ENCODE data around the gene KTN1.

DNA sequence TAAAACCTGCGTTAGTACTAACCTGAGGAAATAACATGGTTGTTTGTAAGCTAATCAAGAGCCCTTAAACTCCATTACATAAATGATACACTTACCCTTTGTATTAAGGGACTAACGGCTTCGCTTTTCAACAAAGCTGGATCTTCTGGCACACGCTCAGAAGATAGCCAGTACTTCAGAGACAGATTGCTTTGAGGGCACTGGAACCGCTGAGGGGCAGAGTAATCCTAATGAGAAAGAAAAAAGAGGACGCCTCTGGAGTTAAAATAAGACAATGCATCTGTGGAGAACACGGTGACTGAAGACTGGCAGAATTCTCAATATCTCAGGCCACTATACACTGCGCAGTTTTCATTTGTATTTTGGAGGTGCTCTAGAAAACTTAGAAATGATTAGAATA is 1.5 kb upstream of the KTN1 start:
- TF ChIP-seq, protein P1, sequence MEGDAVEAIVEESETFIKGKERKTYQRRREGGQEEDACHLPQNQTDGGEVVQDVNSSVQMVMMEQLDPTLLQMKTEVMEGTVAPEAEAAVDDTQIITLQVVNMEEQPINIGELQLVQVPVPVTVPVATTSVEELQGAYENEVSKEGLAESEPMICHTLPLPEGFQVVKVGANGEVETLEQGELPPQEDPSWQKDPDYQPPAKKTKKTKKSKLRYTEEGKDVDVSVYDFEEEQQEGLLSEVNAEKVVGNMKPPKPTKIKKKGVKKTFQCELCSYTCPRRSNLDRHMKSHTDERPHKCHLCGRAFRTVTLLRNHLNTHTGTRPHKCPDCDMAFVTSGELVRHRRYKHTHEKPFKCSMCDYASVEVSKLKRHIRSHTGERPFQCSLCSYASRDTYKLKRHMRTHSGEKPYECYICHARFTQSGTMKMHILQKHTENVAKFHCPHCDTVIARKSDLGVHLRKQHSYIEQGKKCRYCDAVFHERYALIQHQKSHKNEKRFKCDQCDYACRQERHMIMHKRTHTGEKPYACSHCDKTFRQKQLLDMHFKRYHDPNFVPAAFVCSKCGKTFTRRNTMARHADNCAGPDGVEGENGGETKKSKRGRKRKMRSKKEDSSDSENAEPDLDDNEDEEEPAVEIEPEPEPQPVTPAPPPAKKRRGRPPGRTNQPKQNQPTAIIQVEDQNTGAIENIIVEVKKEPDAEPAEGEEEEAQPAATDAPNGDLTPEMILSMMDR (IDR thresholded peaks at IDR 0.05; ENCODE audit: poor library complexity) = no peak
- no peak for TF ChIP-seq EZH2 (IDR thresholded peaks at IDR 0.05; ENCODE audit: borderline replicate concordance)

All from hepatocyte (in vitro differentiated cells).